ENCODE results near the gene SCGN. TPM values are rescaled to one million over a fixed set of nuclear protein-coding genes. Genes with fewer than 3 reads are reported as not detected.

The SCGN gene
- total and polyA plus RNA-seq, 2 of the 13 experiments (the other 11 are each of a cell fraction or from before 2014, with no cell fraction given): 2.9 to 29.0 TPM

GRCh38 chr6:25635886-25636317, 16.1 kb upstream of the SCGN start (continued):
- TF ChIP-seq GATA4 (IDR thresholded peaks at IDR 0.05; ENCODE audit: borderline replicate concordance, low read depth): peak; percentile 56; the same call in 1 of the 2 replicates
- peak; percentile 20; the same call in 1 of the 2 replicates for TF ChIP-seq RAD21 (CRISPR knock-in tag; IDR thresholded peaks at IDR 0.05)
- TF ChIP-seq KDM1A (CRISPR knock-in tag; IDR thresholded peaks at IDR 0.05): peak; percentile 51
- TF ChIP-seq SPEN (CRISPR knock-in tag; IDR thresholded peaks at IDR 0.05; ENCODE audit: low read depth): 0 out of 2 replicates have a peak, but pooled peaks have one; percentile 22
- TF ChIP-seq ETV5 (CRISPR knock-in tag; IDR thresholded peaks at IDR 0.05; ENCODE audit: borderline replicate concordance): peak; percentile 71; the same call in 1 of the 2 replicates
- no peak for TF ChIP-seq ZNF34 (CRISPR knock-in tag; IDR thresholded peaks at IDR 0.05; ENCODE audit: borderline replicate concordance)
- peak; percentile 94 for TF ChIP-seq XRCC5 (optimal IDR thresholded peaks at IDR 0.05; ENCODE audit: low read length)
- peak; percentile 82 for TF ChIP-seq RARA (CRISPR knock-in tag; IDR thresholded peaks at IDR 0.05)
- no peak for TF ChIP-seq SYNCRIP (IDR thresholded peaks at IDR 0.05; ENCODE audit: insufficient read depth, low read depth, low read length)
- peak; percentile 49 for TF ChIP-seq KDM6A (CRISPR knock-in tag; IDR thresholded peaks at IDR 0.05; ENCODE audit: low read depth)
- TF ChIP-seq ZHX2 (IDR thresholded peaks at IDR 0.05; ENCODE audit: low read depth): peak; percentile 42; the same call in 1 of the 2 replicates
- no peak for TF ChIP-seq ZHX2 (CRISPR knock-in tag; IDR thresholded peaks at IDR 0.05; ENCODE audit: borderline replicate concordance)
- peak; percentile 67; the same call in 1 of the 2 replicates for TF ChIP-seq CSRNP1 (CRISPR knock-in tag; IDR thresholded peaks at IDR 0.05)
- peak; percentile 69 for TF ChIP-seq ZEB1 (IDR thresholded peaks at IDR 0.05; ENCODE audit: insufficient replicate concordance, low read depth)
- no peak for TF ChIP-seq PCBP1 (IDR thresholded peaks at IDR 0.05; ENCODE audit: borderline replicate concordance, low read depth, low read length)
- TF ChIP-seq HOXA3 (CRISPR knock-in tag; IDR thresholded peaks at IDR 0.05): peak; percentile 87
